Kidney tubule cell (primary cell): Measurements from ENCODE around the gene DNAH9.
"Not testable (repeated sequence)": the region's sequence is repeated elsewhere in the genome, so short reads cannot be mapped to it uniquely, and the experiment has no call there.

Experiments
- DNase-seq: peaks from one replicate; pipeline ENCODE4 v3.0.0-alpha.2; 2018; ENCODE audit warnings: low spot score

Gene DNAH9

DNA sequence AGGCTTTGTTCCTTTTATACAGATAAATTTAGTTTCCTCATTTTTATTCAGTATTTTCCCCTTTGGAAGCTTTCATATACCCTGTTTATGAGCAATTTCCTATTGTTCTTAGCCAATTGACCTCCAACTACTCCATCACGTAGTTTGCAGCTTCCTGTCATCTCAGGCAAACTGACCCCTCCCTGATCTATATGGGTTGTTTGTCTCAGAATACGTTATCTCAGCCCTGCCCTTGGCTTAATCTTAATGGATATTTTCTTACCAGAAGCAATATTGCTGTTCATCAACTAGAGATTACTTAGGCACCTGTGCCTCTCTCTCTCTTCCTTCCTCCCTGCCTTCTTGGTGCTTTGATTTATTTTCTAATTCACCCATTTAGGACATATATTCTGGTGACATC, 317.8 kb downstream of the DNAH9 start:
- no peak for DNase-seq

GRCh38 chr17:11917415-11917814, 319.1 kb downstream of the DNAH9 start:
- DNase-seq = no peak

DNA sequence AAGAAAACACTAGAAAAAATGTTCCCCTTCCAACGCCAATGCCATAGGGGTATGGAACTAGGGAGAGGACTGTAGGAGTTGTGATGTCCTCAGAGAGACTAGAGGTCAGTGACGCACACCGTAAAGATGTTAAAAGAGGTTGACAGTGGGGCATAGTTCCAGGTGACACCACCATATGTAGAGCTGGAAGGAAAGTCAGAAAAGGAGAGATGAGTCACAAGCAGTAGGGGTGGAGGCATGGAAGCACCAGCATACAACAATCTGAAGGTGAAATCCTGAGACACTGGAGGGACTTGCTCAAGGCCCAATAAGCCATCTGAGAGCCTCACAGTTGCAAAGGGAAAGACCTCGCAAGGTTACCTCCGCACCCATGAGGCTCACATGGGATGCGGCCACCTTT, 323.0 kb downstream of the DNAH9 start:
- no peak for DNase-seq

DNA sequence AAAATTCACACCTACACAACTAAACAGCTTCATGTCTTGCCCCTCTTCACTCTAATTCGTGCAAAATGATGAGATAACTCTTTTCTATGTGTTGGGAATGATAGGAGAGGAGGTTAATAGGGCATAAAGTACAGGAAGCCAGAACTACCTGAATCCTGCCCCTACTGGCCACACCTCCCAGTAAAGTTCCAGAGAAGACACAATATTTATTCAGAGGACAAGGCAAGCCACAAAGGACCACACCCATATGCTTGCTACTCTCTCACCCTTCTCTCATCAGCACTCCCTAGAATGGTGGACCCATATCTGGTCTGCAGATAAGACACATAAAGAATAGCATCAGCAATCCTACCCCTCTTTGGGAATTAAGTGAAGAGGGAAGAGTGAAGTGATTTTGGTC, 324.4 kb downstream of the DNAH9 start:
- no peak for DNase-seq

GRCh38 chr17:11924076-11924475, 325.8 kb downstream of the DNAH9 start:
- no peak for DNase-seq

DNA sequence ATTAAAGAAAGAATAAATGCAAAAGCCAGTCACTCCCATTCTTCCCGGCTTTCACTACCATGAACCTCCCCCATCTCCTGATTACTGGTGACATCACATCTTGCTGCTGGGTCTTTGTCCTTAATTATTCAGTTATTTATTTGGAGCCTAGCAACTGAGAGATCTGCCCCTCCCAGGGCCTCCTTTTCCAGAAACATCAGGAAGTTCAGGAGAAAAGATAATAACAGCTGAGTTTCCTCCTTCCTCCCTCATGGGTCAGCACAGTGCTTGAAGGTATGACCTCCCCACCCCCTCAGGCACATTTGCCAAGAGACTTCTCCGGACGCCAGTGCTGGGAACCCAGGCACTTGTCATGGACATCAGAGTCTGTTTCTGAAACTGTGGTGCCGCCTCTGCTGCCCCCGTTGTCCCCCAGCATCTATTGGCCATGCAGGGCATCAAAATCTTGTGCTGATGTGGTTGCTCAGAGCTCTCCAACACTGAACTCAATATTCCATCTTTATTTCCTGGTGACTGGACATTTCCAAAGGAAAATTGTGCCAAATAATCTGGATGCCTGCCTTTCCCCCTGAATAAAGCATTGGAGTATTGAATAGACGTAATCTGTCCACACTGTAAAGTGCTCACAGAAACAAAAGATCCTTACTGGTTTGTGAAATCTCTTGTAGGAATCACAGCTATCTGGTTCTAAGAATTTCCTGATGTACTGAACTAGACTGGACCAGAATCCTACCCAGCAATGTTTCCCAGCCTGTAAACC, 327.2 kb downstream of the DNAH9 start:
- peak; percentile 5 for DNase-seq

- DNase-seq = peak; percentile 17
Measured at GRCh38 chr17:11928436-11928835, 330.2 kb downstream of the DNAH9 start.

DNA sequence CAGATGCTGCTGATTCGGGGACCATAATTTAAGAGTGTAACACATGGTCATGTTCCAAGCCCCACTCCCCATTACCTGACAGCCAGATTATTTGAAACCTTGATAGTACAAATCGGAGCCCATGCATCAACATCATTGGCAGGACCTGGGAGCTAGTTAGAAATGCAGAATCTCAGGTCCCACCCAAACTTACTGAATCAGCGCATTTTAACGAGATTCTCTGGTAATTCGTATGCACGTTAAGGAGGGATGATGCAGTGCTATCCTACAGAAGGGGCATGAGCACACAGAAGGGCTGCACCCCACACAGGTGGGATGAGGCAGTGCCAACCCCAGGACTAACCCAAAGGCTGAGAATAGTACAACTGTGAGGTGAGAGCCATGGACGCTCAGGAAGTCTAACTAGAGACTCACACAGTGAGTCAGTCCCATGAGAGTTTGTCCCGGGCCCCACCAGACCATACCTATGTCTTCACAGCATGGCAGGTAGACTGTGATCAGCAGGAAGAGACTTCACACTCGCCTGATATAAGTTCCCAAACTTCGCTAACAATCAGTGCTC, 334.1 kb downstream of the DNAH9 start:
- DNase-seq = no peak

- DNase-seq = peak; percentile 59
Measured at GRCh38 chr17:11935734-11936406, 337.6 kb downstream of the DNAH9 start.

DNA sequence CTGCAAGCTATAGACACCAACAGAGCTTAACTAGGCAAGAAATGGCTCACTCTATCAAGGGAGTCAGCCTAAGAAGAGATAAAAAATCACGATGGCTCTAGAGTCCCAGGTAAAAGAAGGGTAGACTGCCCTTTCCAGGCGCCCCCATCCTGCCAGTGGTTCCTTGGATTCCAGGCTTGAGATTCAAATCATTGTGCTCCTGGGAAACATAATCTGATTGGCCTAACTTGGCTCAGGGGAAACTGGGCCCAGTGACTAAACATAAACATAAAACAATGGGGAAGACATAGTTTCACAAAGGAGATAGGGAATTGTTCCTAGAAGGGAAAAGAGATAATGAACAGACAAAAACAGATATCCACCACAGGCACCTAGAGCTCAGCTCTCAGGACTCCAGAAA, 342.6 kb downstream of the DNAH9 start:
- no peak for DNase-seq

GRCh38 chr17:11943086-11943485, 344.8 kb downstream of the DNAH9 start:
- not testable (repeated sequence) for DNase-seq

GRCh38 chr17:11943759-11944347, 345.6 kb downstream of the DNAH9 start:
- DNase-seq = no peak

GRCh38 chr17:11944587-11944986, 346.3 kb downstream of the DNAH9 start:
- peak; percentile 55 for DNase-seq

DNA sequence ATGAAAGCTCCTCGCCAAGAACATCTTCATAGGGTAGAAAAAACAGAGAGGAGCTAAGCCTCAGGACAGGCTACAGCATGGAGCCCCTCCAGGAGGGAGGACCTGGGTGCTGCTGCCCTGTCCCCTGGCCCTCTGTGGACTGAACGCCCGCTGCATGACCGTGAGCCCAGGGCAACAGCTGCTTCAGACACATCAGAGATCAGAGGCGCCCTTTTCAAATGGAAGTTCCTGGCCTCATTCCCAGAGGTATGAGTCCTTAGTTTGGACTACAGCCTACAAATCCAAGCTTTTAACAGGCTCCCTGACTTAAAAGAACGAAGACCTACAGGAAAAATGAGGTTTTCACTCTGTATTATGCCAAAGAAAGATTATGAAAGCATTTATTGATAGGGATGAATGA, 350.5 kb downstream of the DNAH9 start:
- peak; percentile 22 for DNase-seq

DNA sequence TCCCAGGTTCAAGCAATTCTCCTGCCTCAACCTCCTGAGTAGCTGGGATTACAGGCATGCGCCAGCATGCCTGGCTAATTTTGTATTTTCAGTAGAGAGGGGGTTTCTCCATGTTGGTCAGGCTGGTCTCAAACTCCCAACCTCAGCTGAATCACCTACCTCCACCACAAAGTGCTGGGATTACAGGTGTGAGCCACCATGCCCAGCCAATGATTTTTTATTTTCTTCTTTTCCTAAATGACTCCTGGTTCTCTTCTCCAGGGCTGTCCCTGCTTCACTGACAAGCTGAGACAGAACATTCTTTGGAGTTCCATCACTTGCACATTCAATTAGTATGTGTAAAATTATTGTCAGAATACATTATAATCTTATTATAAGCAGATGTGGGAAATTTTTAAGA, 351.3 kb downstream of the DNAH9 start:
- DNase-seq = not testable (repeated sequence)

GRCh38 chr17:11950771-11951519, 352.7 kb downstream of the DNAH9 start:
- DNase-seq = no peak

- DNase-seq = no peak
Measured at GRCh38 chr17:11952610-11953009, 354.3 kb downstream of the DNAH9 start.

DNA sequence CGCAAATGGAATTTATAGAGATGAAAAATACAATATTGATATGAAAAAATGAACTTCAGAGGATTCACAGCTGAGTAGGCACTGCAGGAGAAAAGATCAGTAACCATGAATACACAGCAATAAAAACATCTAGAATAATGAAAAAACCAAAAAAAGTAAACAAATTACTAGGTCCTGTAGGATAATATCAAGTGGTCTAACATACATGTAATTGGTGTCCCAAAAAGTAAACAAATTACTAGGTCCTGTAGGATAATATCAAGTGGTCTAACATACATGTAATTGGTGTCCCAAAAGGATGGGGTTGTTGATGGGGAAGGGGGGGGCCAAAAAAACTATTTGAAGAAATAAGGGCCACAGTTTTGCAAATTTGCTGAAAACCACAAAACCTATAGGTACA, 355.7 kb downstream of the DNAH9 start:
- no peak for DNase-seq

DNA sequence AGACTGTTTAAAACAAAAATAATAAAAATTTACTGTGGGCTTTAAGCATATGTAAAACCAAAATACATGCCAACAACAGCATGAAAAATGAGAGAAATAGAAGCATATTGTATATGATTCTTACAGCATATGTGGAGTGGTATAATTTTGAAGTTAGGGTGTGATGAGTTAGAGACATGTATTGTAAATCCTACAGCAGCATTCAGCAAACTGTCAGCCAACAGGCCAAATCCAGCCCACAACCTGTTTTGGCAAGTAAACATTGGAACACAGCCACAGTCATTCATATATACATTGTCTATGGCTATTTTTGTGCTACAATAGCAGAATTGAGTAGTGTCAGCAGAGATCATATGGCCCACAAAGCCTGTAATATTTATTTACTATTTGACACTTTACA, 356.7 kb downstream of the DNAH9 start:
- DNase-seq = no peak

- peak; percentile 33 for DNase-seq
Measured at GRCh38 chr17:11969565-11969964, 371.3 kb downstream of the DNAH9 start.

GRCh38 chr17:11972741-11973140, 374.5 kb downstream of the DNAH9 start:
- DNase-seq = not testable (repeated sequence)

GRCh38 chr17:11979795-11980194, 381.5 kb downstream of the DNAH9 start:
- no peak for DNase-seq
